Heart left ventricle (tissue), 13 donors: ENCODE measurements around the gene BLACAT1.

Source experiments
- POLR2A ChIP-seq, 2 donors: fragments of 450-650 bp; IDR thresholded peaks; one replicate each; pipeline ENCODE4 v1.6.1; 2017; ENCODE audit warnings: antibody characterized with exemption in 2 of 2, mild to moderate bottlenecking in 2 of 2, moderate library complexity in 2 of 2
- TF ChIP-seq, protein P1 (sequence below), 12 donors: fragments of 200-600 bp; sonication (generic) in 4 of 12; IDR thresholded peaks; one replicate each; pipeline versions ENCODE4 v1.5.0 to v1.8.0; 2018 to 2022; ENCODE audit warnings: antibody characterized with exemption in 12 of 12, mild to moderate bottlenecking in 5 of 12
- donor health status: ischemic (EF 13 %, LVEDD 7.1; RV severe dilation, severe dysfunction).
- donor health status: DM: no; HTN: yes; CAD: no.
- donor health status: DM: no; HTN: no; CAD: no.
- donor health status: ischemic (EF 25% LVEDD 6.9; RV normal size, moderate dysfunction).
- donor health status: ischemic (EF 25% LVEDD 5.7; RV mildly dilated, moderate dysfunction).
- donor health status: ischemic (EF 35%, LVEDD 5.7; RV mildly dilated, moderate dysfunction).
- donor health status: nonischemic (EF 11% LVEDD 7.7; RV severe dilation, severe dysfunction).
- donor health status: DM: yes; HTN: yes; CAD: no.
- donor health status: PGD.
- donor health status: ischemic (EF 29% LVEDD 5.4; RV normal size, mild dysfunction).
- donor health status: nonischemic (EF 23%, LVEDD 6.1; RV moderate dilation, normal function).

DNA sequence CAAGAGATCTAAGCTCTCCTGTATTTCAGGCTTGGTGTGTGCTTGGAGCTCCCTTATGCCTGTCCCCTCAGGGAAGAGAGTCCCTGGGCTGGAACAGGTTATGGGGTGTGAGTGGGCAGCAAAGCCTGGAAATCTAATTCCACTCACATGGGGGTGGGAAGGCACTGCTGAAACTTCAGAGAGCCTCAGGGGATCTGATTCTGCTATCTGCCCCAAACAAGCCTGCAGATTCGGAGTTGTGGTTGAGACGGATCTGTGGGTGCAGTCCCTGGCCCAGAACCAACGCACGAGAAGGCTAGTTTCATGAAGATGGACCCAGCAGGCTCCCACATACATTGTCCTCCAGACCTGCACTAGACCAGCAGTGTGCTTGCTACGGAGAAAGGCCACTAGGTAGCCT is 2.9 kb downstream of the BLACAT1 start:
- TF ChIP-seq, protein P1, sequence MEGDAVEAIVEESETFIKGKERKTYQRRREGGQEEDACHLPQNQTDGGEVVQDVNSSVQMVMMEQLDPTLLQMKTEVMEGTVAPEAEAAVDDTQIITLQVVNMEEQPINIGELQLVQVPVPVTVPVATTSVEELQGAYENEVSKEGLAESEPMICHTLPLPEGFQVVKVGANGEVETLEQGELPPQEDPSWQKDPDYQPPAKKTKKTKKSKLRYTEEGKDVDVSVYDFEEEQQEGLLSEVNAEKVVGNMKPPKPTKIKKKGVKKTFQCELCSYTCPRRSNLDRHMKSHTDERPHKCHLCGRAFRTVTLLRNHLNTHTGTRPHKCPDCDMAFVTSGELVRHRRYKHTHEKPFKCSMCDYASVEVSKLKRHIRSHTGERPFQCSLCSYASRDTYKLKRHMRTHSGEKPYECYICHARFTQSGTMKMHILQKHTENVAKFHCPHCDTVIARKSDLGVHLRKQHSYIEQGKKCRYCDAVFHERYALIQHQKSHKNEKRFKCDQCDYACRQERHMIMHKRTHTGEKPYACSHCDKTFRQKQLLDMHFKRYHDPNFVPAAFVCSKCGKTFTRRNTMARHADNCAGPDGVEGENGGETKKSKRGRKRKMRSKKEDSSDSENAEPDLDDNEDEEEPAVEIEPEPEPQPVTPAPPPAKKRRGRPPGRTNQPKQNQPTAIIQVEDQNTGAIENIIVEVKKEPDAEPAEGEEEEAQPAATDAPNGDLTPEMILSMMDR (IDR thresholded peaks at IDR 0.05), result no peak
- no peak for TF ChIP-seq POLR2A (IDR thresholded peaks at IDR 0.05)
